Inflammatory macrophage treated with lipopolysaccharide for 1 hour (primary cell): Measurements from ENCODE around the gene NPTX1.

Experiments
- DNase-seq, 2 donors: peaks; one replicate each; pipeline ENCODE4 v3.0.0-alpha.2; 2020 to 2022

Gene NPTX1

DNA sequence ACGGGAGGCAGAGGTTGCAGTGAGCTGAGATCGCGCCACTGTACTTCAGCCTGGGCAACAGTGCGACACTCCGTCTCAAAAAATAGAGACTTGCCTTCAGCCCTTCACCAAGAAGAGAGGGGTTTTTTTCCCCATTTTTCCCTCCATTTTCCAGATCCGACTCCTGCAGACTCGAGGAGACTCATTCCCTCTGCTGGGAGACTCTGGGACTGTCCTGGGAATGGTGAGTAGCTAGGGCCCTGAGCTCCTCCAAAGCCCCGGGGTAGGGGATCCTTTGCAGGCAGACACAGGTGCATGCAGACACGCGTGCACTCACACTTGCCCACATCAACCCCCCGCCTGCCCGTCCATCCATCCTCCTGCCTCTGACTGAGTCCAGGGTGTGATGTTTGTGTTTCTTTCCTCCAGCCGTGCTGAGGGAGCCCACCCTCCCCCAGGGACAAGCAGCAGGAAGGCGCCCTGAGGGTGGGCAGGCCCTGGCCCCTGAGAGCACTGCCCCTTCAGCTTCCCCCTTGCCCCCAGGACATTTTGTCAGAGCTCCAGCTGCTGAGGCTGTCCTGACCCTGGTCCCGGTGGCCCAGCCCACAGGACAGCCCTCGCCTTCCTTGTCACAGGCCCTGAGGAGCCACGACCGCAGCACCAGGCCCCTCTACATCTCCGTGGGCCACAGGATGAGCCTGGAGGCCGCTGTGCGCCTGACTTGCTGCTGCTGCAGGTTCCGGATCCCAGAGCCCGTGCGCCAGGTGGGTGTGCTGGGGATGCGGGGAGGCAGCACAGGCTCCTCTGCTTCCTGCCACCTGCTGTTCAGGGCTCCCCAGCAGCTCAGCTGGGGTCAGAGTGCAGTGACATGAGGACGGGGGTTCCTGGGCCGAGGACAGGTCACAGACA is 51.3 kb downstream of the NPTX1 start:
- DNase-seq, result no peak

DNA sequence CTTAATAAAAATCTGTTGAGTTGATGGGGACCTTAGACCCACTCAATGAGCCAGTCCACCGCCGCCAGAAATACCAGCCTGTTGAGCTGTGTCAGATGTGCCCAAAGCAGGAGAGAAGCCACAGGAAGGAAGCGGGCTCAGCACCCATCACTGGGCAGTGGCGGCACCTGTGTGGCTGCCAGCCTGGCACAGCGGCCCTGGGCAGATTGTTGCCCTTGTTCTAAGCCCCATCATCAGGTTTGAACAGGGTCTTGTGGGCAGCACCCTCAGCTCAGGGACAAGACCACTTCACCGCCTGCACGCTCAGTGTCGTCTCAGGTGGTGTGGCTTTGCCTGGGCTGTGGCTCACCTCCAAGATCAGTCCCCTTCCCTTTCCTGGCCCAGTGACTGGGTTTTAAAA is 52.1 kb downstream of the NPTX1 start:
- DNase-seq, result no peak

DNA sequence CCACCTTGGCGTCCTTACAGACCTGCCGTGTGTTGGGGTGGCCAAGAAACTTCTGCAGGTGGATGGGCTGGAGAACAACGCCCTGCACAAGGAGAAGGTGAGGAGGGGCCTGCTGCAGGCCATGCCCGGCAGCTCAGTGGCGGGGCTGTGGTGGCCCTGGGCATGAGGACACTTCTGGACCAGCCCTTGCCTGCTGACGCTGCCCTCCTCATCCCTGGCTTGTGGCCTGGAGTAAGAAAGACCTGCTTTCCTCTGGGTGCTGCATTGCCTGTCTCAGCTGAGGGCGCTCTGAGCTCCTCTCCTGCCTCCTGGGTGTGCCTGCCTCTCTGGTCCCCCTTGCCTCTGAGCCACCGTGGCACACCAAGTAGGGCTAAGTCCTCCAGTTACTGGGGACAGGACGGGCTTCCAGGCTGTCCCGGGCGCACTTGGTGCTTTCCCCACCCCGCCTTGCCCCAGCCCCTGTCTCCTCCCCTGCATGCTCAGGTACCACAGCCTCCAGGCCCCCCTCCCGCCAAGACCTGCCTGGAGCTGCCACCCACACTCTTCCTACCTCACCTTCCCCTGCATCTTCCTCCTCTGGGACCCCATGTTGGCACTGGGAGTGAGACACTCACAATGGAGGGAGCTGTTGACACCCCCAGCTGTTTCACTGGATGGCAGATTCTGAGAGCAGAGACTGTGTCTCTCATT is 52.7 kb downstream of the NPTX1 start:
- DNase-seq, result no peak

DNA sequence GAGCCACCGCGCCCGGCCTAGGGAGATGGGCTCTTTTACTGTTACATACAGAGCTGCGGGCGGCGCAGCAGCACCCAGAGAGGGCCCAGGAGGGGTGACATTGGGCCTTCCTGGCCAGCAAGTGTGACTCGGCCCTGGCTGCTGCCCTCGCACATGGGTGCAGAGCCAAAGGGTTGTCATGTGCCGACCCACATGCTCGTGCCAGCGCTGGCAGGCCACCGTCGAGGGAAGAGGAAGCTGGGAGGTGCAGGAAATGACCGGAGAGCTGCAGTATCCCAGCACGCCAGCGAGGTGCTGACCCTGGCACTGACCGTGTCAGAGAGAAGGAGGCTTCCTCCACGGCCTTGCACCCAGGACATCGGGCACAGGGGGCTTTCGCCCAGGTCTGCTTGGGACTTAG is 53.4 kb downstream of the NPTX1 start:
- DNase-seq, result peak; percentile 2 to 5

DNA sequence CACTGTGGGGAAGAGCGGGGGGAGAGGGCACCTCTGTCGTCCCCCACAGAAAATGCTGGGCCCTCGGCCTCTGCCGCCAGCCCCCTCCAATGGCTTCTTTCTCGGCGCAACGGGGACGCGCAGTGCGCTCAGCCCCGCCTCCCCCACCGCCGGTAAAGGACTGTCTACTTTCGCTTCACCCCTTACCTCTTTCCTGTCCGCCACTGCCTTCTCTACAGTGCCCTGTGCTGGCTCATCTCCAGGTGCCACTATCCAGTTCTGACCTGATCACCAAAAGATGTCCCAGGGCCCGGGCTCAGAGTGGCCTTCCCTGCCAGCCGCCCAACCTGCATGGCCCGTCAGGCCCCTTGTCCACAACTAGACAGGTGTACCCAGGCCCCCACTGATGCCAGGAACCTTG is 54.1 kb downstream of the NPTX1 start:
- DNase-seq, result no peak

DNA sequence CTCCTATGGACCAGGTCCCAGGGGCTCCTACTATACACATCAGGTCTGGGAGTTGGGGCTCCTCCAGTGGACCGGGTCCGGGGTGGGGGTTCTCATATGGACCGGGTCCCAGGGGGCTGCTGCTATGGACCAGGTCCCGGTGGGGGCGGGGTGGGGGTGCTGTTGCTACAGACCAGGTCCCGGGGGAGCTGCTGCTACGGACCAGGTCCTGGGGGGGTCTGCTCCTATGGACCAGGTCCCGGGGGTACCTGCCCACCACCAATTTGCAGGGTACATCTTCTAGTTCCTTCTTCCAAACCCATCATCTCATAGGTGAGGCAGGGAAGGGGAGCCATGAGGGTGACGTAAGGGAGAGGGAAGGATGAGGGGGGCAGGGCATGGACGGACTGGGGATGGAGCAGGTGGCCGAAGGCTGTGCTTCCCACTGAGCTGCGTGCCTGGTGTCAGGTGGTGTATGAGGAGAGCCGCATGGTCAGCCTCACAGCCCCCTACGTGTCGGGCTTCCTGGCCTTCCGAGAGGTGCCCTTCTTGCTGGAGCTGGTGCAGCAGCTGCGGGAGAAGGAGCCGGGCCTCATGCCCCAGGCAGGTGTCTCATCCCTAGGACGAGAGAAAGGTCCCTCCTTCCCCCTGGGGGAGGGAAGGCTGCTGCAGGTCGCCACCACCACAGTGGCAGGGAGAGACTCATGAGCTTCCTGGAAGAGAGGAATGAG is 54.9 kb downstream of the NPTX1 start:
- no peak for DNase-seq

DNA sequence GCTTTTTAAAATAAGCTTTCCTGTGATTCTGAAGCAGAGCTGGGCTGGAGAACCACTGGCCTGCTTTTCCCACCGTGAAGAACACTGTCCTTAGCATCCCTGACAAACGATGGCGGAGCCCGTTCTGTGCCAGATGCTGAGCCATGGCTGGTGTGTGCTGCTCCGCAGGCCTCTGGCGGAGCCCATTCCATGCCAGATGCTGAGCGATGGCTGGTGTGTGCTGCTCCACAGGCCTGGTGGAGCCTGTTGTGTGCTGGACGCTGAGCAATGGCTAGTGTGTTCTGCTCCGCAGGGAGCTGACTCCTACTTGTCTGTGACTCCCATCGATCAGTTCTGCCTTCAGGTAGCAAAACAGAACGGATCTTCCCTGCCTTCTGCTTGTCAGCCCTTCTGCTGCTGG is 57.2 kb downstream of the NPTX1 start:
- no peak for DNase-seq

DNA sequence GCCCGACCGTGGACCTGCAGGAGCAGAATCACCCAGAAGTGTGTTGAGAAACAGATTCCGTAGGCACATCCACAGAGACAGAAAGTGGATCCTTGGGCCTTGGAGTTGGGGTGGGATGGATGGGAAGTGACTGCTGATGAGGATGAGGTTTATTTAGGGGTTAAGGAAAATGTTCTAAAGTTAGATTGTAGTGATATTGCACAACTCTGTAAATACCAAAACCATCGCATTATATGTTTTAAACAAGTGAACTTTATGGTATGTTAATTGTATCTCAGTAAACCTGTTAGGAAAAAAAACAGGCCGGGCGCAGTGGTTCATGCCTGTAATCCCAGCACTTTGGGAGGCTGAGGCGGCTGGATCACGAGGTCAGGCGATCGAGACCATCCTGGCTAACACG is 57.8 kb downstream of the NPTX1 start:
- no peak for DNase-seq
